Stimulated activated CD4-positive, alpha-beta T cell treated with anti-CD3 and anti-CD28 coated beads, Interleukin-1b, Interleukin-23, amount 100 ng/mL, for 1 hour (primary cell): ENCODE data around the gene GARNL3.

Source experiments
- DNase-seq, 2 donors: peaks; one replicate each; pipeline ENCODE4 v3.0.0-alpha.2; 2020; ENCODE audit warnings: low read depth in 2 of 2

GARNL3 gene

DNA sequence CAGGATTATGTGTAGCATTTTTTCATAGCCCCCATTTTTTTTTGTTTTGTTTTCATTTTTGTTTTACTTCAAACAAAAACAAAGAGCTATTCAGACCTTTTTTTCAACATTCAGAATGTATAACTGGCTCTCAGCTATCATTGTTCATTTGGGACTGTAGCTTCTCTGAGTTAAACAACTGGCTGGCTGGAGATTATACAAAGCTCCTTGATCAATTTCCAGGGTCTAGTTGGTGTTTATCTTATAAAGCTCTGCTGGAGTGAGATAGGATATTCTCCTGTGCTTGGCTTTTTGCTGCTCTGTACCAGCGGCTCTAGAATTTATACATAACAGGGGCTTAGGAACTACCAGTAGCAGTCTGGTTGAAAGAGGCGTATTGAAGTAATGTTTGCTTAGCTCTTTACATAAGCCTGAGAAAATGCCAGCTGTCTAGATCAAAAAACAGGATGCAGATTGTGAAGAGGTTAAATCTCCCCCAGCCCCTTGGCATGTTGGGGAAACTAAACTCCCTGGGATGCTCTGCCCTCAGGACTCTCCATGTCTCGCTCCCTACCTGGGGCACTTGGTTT is 15.2 kb downstream of the GARNL3 start:
- no peak for DNase-seq

DNA sequence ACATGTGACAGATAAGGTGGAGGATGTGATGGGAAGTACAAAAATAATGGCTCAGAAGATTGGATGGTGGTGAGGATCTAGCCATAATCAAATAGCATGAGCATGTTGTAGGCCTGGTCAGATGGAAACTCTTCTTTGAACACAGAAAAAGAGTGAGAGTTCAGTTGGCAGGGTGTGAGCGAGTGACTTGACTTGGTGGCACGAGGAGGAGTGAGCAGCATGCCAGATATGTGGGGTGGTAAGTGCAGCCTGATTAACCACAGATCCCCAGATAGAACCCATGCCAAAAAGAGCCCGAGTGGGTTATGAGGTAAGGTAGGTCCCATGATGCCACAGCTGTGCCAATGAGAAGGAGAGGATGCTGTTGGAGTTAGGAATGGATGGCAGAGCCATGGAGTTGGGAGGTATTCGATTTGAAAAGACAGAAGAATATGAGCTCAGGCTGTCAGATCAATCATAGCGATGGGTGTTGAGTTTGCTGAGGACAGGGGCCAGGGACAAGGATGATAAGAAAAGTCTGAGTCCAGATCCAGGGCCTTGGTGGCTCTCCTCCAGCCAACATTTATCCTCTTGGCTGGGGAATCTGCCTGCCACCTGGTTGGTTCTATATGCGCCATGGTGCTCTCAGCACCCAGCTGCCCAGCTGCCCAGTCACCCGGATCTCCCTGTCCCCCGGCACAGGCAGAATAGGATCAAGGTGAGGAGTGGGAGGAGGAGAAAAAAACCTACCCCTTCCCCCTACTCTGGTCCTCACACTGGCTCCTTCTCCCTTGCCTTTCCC is 16.5 kb downstream of the GARNL3 start:
- no peak for DNase-seq

DNA sequence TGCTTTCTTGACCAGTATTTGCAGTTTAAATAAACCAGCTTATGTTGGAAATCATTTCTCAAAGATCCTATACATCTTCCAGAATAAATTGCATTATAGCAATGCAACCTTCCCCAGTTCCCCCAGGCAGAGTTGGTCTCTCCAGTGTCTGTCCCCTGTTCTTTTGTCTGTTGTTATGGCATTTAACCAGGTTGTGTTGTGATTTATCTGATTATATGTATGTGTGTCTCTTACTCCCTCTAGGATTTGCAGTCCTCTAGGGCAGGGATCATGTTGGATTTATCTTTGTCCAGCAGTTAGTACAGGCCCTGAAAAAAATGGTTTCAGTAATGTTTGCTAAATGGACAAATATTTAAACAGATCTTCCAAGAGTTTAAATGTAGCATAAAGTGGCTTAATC is 17.3 kb downstream of the GARNL3 start:
- no peak for DNase-seq

DNA sequence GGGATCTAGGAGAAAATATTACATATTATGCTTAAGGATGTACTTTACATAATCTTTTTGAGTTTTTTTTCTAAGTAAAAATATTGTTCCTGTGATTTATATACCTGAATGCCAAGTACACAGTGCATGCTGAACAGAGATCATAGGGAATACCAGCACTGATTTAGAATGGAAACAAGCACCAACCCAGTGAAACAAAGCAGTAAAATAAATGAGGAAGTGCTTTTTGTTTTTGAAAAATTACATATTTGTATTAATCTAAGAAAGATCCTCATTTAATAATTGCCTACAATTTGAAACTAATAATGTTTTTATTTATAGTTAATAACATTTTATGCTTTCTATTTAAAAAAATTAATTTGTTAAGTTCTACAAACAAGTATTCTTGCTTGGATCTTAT is 18.0 kb downstream of the GARNL3 start:
- DNase-seq, result no peak

DNA sequence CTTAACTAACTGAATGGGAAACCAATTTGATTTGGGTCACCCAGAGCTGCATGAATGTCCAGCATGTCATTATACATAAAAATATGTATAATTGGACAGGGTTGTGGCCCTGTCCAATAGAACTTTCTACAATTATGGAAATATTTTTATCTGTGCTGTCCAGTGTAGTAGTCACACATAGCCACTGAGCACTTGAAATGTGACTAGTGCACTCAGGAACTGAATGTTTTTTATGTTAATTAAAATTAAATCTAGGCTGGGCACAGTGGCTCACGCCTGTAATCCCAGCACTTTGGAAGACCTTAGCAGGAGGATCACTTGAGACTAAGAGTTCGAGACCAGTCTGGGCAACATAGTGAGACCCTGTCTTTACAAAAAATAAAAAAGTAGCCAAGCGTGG is 18.6 kb downstream of the GARNL3 start:
- no peak for DNase-seq

DNA sequence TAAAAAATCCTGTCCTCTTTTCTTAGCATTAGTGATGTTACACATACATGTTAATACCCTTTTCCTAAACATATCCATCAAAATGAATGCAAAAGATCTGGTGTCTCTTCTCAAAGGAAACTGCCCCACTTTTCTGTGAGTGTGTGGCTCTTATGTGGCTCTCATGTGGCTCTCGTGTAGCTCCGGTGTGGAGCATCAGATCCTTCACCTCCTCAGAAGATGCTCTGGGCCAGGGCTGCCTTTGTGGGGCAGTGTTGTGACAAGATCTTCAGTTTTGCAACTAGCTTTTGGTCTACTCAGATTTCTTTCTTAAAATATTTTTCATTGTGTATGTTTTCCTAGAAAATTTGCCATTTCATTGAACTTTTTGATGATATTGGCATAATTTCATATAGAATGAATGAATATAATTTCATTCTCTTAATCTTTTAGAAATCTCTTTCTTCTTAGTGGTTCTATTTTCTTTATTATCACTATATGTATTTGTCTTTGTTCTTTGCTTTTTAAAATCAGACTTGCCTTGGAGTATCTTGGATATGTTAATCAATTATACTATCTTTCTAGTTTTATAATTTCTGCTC is 19.4 kb downstream of the GARNL3 start:
- DNase-seq, result no peak

DNA sequence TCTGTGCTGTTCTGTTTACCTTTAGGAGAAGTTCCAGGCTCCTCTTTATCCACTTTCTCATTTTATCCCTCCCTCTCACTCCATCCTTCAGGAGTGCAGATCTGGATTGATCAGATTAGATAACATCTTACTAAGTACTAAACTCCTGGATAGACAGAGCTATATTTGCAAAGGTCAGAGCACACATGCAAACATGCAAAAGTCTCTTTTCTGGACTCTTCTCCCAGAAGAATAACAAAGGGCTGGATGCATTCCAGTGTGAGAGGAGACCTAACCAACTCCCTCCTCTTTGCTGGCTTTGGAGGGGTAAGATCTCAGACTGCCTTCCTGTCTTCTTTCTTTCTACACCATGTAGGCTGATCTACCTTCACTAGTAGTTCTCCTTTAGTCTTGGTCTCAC is 21.4 kb downstream of the GARNL3 start:
- DNase-seq, result no peak

DNA sequence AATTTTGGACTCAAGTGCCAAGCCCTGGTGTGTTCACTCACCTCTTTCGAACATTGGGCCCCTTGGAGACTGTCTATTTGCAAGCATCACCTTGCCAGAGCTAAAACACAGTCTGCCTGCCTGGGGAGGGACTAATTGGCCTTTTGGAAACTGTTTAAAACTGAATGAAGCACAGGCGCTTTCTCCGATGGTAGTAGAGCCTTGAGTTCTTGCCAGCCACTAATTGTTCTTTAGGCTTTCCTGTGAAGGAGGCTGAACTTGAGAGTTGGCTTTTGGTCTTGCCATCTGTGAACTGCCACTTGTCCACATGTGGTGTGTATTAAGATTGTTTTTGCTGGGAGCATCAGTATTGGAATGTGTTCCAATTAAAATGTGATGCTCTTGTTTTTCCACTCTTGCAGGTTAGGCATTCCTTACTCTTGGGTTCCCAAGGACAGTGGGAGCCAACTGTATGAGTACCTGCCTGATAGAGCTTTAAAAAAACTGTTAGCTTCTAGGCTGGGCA is 26.0 kb downstream of the GARNL3 start:
- DNase-seq, result no peak

DNA sequence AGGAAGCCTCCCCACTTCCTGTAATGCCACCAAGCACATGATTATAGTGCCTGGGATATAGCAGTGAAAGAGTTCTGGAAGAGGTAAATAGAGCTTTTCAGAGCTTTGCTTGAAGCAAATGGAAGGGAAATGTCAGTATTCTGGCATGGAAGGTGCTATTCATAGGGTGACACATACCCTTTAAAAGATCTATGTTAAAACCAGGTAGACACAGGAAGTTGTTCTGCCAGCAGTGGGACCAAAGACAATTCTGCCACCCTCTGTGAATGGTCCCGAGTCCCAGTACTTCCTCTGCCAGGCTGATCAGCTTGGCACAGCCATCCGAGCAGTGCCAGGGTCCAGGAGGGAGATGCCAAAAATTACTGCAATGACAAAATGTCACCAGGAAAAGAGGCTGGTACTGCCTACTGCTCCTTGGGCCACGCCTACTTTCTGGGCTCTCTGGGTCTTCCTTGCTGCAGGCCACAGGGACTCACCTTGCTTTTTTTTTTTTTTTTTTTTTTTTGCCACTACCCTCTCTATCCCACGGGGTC is 26.7 kb downstream of the GARNL3 start:
- no peak for DNase-seq

DNA sequence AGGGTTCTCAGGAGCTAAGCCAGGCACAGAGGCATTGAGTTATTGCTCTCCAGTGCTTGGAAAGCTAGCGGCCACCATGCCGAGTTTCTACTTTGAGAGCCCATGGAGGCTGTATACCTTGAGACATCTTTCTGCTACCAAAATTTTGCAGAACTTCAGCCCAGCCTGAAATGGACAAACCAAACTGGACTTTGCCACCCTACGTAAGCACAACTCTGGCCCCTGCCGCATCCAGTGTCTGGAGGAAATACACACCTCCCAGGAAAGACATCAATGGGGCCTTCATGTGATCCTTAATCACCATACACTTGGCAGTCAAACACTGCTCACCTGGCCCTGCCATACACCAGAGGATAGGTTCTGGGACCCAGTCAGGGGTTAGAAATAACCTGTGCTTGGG is 27.8 kb downstream of the GARNL3 start:
- DNase-seq, result no peak

DNA sequence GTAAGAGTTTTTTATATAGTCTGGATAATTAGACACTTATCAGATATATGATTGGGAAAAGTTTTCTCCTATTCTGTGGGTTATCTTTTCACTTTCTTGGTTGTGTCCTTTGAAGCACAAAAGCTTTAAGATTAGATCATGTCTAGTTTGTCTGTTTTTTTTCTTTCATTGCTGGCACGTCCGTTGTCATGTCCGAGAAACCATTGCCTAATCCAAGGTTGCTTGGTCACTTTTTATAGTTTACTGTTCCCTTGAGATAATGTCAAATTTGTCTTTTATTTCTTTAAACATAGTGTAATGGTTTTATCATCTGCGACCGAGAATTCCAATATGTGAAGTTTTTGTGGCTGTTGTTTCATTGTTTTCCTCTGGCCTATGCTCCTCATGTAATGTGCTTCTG is 28.8 kb downstream of the GARNL3 start:
- DNase-seq, result no peak

DNA sequence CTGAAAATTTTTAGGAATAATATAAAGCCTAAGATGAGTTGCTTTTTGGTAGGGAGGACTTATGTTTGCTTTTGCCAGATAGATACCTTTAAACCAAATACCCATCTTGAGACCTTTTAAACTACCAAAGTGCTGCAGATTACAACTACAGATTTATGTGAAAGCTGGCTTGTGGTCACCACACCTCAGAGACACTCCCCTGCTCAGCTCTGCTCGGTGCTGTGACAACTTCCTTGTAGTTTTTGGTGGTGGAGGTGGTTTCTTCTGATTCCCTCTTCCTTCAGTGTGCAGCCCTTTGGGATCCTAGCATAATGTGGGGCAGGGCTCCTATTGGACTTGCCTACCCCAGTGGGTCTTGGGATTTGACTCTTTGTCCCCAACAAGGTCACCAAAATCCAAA is 29.2 kb downstream of the GARNL3 start:
- no peak for DNase-seq

DNA sequence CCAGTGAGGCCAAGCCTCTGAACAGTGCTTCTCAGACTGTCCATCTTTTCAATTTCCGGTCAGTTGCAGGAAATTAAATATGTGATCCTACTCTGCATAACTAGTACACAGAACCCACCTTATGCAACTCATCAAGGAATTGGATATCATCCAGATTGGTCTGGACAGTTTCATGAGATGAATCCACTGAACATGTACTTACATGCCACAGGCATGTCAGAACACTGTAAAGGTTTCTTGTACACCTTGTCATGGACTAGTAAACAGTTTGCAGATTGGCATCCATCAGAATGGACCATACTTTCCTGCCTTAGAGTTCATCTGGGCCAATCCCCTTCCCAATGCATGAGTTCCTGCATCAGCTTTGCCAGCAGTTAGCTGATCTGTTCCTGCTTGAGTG is 30.4 kb downstream of the GARNL3 start:
- no peak for DNase-seq

DNA sequence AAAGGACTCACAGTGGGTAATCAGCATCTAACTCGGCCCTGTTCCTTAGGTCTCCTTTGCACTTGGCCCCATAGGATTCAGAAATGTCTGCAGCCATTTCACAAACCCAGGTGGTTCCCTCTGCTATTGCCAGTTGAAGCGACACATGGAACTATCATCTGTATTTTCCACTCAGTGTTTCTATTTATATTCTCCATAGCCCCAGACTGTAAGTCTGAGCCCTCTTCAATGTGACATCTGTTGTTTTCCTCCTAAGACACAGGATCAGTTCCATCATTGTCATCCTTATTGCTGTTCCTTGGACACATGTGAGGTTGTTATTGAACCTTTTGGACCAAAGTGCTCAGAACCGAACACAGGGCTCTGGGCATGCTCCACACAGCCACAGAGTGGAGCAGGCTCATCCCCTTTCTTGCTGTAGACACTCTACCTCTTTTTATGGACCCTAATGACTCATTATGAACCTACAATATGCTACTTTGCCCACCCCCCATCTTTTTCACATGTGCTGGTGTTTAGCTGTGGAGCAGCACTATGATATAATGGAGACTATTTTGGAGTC is 36.4 kb downstream of the GARNL3 start:
- DNase-seq, result no peak

DNA sequence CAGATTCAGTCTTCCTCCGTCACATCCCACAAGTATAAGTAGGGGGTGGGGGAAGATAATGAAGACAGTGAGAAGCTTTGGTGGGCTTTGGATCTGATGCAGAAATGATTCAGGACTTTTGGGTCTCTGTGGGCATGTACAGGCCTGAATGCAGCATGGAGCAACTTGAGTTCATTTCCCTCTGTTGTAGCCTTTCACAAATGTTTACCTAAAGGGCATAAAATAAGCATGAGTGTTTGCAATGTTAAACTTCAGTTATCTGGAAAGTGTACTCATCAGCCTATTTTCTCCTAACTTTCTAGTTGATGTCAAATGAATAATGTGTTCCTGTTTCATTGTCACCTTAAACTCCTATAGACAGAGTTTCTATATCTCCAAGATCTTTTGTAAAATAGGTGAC is 39.3 kb downstream of the GARNL3 start:
- DNase-seq, result no peak

DNA sequence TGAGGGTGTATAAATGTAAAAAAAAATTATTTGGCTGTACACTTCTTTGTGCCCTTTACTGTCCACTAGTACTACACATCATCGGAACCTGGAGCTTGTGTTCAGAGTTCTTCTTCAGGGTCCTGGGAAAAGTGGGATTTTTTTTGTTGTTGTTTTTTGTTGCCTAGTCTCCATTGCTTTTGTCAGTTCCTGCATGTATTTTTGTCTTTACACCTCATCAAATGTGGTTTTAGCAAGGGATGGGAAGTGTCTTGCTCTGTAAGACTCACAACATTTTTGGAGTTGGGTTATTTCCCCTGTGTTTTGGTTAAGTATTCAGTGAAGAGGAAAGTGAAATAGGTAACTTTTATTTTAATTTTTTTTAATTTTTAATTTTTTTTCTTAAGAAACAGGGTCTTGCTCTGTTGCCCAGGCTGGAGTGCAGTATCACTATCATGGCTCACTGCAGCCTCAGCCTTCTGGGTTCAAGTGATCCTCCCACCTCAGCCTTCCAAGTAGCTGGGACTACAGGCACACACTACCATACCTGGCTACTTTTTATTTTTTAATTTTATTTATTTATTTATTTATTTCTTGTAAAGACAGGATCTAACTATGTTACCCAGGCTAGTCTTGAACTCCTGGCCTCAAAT is 40.7 kb downstream of the GARNL3 start:
- DNase-seq, result no peak

DNA sequence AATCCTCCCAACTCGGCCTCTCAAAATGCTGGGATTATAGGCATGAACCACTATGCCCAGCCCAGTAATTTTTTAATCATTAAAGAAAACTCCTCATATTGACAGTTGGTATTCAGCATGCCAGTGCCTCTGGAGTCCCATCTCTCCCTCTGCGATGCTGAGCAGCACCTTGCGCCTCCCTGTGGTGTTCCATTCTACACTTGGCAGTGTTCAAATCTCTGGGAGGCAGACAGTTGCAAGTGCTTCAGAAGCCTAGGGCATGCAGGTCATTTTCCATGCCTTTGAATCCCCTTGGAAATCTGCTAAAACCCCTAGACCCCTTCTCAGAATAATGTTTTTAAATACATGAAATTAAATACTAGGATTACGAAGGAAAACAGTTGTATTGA is 41.3 kb downstream of the GARNL3 start:
- DNase-seq, result no peak

DNA sequence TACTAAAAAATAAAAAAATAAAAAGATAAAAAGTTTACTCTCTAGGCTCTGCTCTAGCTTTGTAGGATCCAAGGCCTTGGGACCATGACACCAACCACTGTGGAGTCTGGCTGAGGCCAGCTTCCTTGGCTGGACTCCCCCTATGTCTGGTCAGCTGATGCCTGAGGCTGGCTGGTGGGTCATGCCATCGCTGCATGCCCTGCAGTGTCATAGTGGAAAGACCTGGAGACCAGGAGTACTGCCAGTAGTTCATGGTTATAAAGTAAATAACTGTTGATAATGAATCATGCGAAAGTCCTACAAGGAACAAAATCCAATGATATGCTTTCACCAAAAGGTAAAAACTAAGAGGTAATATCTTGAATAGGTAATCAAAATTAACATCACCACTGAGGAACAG is 43.2 kb downstream of the GARNL3 start:
- DNase-seq, result no peak

DNA sequence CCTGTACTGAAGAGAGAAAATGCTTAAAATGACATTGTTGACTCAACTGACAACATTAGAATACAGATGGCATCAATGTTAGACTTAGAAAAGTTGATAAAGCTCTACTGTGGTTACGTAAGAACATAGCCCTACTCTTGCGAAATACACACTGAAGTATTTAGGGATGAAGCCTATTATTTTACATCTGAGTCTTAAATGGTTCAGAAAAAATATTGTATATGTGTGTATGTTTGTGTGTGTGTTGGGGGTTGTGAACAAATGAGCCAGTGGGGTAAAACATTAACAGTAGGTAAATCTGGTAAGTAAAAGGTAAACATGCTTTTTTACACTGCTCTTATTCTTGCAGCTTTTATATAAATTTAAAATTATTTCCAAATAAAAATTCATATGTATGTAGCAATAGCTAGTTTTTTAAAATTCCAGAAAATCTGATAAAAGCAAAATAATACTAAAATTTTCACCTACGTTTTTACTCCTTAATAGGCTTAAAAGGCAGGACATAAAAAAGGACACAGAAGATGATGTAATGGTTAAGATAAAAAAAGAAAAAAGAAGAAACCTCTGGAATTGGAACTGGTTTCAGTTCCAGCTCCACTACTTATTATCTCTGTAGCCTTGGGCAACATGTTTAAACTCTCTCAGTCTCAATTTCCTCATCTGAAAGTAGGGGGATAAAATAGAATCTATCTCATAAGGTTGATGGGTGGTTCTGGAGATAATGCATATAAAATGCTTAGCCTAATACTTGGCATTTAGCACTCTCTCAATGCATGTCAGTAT is 44.3 kb downstream of the GARNL3 start:
- DNase-seq, result no peak

DNA sequence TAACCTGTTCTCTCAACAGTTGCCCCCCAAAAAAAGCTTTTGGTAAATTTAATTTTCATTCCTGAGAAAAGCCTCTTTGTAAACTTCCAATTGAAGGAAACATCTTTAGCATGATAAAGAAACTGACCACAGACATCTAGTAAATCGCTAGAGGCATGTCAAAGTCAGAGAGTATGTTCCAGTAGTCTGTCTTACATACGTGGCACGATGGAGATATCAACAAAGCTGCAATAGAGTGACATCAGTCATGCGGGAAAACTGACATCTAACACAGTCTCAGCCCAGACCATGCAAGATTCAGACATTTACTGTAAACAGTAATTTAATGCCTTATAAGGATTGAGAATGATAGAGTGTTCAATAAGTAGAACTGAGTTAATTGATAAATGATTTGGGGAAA is 45.1 kb downstream of the GARNL3 start:
- DNase-seq, result no peak

DNA sequence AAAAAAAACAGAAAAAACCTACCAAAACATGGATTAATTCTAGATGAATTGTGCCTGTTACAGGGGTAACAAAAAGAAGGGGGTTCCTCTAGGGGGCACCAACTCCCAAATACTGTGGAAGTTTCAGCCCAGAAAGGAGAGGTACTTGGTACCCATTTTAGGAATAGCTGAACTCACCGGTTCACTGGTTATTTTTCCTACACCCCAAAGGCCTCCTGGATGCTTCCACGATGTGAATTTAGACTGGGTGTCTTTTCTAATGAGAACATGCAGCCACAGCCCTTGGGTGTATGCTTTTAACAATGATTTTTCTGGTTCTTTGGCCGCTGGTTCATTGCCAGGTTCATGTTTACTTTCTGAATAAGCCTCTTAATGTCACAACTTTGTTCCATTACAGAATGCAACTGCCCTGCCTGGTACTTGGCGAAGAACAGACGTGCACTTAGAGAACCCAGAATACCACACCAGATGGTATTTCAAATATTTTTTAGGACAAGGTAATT is 46.7 kb downstream of the GARNL3 start:
- no peak for DNase-seq
